NCI-H2171 treated with DMSO at 0.1 percent for 48 hours (cell line): Measurements from ENCODE around the gene PDIA5.

Source experiments
- DNase-seq: peaks from one replicate; lab custom pipeline; 2025; lab: John Stamatoyannopoulos, UW

The PDIA5 gene

DNA sequence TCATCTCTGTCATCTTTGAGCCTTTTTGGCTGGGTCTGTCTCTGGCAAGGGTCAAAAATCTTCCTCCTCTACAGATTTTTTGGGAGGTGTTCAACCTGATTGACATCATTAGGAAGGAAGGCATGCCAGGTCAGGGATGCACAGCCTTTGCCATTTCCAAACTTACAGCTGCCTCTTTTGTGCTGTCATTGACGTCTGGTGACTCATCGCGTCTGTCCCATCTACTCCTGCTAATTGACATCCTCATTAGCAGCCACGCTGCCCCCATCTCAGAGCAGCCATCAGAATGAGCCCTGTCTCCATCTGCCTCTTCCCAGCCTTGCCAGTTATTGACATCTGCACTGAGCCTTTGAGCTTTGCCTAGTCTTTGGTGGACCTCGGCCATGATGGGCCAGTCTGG is 53.0 kb downstream of the PDIA5 start:
- peak; percentile 90 for DNase-seq

DNA sequence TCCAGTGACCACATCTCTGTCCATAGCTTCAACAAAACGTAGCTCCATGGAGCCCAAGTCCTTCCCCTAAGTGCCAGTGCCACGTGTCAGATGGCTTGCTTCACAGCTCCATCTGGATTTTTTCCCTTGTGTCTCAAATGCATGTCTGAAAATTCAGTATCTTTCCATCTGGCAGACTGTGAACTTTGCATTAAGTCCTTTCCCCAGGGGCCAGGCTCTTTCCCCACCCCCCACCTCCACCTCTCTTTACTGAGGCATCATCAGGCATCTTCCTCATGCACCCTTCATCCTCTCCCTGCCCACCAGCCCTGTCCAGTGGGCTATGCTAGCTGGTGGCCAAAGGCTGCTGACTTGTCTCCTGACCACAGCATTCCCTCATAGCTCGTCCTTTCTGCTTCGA is 53.7 kb downstream of the PDIA5 start:
- peak; percentile 78 for DNase-seq

DNA sequence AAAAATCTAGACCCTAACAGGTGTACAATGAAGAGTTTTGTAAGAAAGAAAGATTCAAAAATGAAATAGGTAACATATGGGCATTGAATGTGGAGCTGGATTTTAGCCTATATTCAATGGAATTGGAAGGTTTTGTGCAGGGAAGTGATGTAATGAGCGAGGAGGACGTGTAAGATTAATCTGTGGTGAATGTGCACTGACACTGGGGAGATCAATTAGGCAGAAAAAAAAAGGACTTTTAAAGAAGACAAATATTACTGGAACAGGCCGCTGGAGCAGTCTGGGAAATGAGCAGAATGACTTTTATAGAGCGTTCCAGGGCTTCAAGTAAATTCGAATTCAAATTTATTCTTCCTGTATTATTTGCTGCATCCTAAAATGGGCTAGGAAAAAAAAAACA is 55.2 kb downstream of the PDIA5 start:
- no peak for DNase-seq

DNA sequence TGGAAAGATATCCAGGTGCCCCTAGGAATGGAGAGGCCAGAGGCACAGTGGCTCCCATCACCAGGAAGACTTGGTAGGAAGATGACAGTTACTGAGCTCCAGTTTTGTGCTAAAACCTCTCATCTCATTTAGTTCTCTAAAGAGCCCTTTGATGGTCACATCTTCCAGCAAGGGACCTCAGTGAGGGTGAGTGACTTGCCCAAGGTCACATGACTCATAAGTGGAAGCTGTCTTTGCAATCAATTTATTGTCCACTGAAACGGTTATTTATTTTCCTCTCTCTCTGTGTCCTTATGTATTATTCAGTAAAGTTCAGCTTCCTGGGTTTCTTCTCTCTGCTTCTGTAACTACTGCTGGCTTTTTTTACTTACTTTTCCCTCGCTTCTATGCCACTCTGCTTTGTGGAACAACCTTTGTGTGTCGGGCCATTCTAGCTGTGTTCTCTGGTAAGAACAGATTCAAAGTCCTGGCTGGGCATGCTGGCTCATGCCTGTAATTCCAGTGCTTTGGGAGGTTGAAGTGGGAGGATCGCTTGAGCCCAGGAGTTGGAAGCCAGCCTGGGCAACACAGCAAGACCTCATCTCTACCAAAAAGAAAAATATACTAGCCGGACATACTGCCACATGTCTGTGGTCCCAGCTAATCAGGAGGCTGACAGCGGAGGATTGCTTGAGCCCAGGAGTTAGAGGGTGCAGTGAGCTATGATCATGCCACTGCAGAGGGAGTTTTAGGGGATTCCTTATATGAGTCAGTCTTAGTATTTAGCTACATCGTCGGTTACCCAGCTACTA is 55.9 kb downstream of the PDIA5 start:
- no peak for DNase-seq

DNA sequence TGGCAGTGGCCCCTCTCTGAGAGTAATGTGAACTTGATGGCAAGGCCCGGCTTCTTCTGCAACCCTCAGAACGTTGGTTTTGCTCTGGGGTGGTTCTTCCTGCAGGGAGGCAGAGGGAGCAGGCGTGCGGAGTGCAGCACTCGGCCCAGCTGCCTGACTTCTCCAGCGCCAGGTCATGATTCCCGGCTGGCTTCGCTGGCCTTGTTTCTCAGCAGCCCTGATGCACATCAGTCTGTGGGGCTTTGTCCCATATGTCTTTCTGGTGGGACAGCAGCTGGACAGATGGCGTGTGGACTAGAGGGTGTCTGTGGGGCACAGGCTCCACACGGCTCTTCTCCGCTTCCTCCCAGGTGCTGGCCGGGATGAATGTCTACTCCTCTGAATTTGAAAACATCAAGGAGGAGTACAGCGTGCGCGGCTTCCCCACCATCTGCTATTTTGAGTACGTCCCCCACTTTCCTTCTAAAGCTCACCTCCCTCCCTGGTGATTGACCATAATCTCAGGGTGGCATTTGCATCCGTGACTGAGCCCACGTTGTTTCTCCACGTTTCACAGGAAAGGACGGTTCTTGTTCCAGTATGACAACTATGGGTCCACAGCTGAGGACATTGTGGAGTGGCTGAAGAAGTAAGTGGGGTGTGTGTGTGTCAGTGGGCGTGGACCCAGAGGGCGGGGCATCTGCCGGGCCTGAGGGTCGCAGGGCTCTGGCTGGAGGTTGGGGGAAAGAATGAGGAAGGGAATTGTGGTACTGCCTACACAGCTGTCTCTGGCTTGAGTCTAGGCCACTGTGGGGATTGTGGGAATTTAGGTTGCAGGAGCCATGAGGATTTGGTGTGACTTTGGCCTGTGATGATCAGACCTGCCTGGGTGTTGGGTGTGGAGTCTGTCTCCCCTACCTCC is 57.1 kb downstream of the PDIA5 start:
- no peak for DNase-seq

DNA sequence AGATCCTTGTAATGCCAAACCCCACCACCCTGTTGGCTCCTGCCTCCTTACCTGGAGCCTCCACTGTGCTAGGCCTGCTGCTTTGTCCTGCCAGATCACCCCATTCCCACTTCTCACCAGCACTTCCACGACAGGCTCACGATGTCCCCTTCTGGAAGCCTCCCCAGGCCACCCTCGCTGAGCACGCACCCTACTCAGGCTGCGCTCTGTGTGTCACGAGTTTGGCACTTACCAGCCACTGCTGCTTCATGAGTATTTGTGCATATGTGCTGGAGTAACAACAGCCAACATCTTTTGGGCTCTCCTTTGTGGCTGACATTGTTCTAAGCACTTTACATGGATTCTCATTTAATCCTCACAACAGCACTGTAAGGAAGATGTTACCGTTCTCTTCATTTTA is 58.1 kb downstream of the PDIA5 start:
- DNase-seq = no peak

DNA sequence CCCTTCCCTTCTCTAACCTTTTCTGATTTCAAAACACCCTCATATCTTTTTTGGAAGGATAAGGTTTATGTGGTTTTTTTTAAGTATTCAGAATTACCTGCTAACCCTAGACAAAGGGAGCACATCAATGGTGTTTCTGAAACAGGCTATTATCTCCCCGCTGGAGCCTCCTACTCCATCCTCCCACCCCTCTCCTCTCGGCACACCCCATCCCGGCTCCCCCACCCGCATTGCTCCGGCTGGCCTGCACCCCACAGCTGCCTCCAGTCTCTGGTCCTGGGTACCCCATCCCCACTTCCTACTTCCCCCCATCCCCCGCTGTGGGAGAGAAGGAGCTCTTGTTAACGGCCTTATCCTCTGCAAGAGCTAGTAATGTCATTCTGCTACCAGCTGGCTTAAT is 59.2 kb downstream of the PDIA5 start:
- DNase-seq = no peak

DNA sequence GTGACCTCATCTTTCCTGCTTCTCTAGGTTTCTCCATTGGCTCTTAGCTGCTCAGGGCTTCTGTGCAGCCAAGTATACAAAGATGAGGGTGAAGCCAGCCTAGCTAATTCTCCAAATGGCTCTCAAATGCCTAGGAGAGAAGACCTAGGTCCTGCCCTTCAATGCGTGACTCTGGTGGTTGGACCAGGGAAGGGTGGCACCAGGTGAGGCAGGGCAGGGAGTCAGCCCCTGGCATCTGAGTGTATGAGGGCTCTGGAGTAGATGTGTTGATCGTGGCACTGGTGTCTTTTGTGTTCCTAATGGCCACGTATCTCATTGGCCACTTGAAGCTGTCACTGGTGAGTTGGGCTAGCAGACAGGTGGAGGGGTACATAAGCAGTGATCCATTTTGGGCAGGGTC is 59.8 kb downstream of the PDIA5 start:
- DNase-seq = no peak

DNA sequence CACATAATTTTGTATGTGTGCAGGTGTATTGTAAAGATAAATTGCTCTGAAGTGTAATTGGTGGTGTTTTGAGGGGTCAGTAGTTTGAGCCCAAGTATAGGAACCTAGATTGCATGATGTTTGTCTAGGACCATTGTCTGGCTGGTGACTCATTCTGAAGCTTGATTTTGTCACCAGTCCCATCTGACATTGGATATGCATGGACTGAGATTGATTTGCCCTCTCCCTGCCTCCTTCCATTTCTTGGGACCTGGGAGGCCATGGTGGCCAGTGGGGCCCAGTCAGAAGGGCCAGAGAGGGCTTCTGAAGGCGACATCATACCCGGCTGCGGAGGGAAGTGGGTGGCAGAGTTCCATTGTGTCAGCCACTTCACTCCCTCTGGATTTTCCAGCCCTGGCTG is 62.3 kb downstream of the PDIA5 start:
- no peak for DNase-seq

DNA sequence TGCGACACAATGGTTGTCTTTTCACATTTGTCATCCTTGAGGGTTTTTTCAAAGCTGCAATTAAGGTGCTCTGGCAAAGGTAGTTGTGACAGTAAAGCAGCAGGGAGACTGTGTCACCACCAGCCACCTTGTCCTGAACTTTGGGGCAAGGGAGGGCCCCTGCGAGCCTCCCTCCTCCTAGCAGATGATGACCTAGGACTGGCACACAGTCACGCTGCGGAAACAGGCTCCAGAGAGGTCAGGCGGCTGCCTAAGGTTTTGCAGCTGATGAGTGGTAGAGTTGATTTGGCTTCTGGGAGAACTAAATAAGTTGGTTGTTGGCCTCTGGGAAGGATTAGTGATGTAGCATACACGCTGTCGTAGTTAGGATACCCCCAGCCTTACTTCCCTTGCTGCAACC is 62.7 kb downstream of the PDIA5 start:
- no peak for DNase-seq

DNA sequence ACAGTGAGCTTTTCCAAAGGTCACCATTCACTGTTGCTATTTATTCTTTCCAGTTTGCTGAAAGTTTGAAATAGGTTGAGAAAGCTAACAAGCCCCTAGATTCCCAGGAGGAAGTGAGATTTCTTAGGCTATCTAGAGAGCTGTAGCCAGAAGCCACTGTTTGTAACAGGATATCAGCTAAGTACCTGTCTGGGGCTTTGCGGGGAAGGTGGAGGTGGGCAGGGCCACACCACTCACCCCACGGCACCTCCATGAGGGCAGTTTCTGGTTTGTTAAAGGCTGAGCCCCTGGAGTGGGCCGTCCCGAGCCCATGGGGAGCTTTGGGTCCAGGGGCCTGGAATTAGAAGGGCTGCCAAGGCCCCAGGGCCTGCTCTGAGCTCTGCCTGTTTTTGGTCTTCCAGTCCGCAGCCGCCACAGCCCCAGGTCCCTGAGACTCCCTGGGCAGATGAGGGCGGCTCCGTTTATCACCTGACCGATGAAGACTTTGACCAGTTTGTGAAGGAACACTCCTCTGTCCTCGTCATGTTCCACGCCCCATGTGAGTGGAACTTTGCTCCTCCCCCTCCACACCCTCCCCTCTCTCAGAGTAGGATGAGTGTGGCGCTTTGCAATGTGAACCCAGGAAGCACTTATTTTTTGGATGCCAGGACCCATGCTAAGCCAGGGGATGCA is 63.4 kb downstream of the PDIA5 start:
- DNase-seq = no peak

DNA sequence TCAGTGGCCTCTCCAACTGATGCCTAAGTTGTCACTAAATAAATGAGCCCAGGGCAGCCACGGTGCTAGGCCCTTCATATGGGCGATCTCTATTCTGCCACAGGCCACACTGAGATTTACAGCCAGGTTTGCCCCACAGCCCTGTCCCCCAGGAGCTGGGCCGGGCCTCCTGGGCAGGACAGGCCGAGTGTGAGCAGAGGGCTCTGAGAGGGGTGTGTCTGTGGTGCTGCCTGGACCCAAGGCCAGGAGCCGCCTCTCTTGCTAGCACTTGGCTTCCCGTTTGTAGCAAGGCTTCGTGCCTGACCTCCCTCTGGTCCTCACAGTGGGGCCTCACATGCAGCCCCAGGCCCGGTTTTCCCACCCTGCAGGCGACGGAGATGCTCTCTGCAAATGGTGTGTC is 67.8 kb downstream of the PDIA5 start:
- DNase-seq = no peak

DNA sequence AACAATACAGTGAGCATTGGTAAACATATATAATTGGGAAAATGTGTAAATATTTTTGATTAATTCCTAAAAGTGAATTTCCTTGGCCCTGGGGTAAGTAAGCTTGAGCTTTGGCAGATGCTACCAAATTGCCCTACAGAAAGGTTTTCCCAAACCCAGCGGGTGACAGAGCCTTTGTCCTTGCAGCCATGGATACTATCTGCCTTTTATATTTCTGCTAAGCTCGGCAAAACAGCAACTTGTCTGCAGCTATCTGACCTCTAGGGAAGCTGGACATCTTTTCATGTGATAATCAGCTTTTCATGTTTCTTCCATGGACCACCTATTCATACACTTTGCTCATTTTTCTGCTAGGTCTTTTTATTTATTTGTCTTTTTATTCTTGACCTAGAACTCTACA is 70.2 kb downstream of the PDIA5 start:
- DNase-seq = no peak

DNA sequence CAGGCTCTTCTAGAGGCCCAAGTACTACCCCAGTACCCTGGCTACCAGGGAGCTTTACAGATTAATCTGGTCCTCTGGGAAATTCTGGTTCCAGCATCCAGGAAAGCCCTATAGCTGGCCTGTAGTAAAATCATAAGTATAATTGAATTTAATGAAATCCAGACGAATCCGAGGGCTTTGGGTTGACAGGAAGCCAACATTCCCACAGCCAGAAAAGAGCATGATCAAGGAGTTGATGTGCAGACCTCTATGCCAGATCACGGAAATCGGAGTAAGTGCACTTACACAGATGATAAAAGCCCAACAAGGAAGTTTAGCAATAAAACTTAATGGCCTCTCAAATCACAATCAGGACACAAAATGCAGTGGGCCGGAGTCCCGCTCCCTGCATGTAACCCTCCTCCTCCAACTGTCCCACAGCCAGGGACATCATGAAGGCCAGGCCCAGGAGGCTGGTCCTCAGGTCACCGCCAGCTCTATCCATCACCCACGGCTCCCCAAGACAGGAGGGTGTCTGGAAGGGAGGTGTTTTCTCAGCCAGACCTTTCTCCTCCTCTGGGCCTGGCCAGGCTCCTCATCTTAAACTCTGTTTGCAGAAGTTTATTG is 72.1 kb downstream of the PDIA5 start:
- DNase-seq = no peak

DNA sequence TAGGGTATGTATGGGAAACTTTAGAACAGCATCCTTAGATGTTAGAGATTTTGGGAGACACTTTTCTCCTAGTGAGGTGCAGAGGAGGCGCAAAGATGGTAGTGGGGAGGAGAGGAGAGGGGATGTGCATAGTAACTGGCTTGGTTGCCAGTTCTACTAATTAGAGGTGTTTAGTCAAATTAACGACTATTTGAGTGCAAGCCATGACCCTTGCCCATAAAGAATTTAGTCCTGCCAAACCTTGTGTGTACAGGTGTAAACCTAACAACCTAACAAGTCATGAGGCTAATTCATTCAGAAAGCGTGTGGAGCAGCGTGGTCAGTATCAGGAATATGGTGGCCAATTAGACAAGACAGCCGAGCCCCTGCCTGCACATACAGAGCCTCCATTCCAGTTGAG is 72.7 kb downstream of the PDIA5 start:
- no peak for DNase-seq

DNA sequence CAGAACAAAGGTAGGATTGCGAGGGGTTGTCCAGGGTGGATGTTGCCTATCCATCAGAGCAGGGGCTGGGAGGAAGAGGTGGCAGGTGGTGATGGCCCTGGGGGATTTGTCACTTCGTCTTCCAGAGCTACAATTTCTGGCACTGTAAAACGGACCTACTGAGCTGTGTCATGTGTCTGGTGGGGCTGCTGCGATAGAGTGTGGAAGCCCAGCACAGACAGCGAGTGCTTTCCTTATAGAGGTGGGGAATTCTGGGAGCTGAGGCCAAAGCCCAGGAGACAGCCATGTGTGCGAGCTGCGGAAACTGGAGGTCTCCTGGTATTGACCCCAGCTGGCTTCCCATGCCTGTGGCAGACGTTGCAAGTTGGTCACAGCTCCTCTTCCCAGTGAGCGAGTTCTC is 73.7 kb downstream of the PDIA5 start:
- DNase-seq = peak; percentile 72

DNA sequence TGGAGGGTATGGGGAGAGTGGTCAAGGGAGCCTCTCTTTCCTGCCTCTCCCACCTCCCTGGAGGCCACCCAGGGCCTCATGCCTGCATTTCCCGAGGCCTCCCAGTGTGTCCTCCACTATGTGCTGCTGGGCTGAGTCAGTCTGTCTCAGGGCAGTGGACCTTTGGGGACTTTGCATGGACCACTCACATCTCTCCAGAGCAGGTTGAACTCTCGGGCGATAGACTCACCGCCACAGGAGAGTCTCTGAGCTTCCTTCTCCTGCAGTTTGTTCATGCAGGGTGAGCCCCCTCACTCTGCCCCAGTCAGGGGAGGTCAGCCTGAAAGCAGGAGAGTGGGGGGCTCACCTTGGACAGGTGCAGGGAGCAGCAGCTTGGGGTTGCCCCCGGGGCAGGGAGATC is 74.5 kb downstream of the PDIA5 start:
- DNase-seq = no peak

DNA sequence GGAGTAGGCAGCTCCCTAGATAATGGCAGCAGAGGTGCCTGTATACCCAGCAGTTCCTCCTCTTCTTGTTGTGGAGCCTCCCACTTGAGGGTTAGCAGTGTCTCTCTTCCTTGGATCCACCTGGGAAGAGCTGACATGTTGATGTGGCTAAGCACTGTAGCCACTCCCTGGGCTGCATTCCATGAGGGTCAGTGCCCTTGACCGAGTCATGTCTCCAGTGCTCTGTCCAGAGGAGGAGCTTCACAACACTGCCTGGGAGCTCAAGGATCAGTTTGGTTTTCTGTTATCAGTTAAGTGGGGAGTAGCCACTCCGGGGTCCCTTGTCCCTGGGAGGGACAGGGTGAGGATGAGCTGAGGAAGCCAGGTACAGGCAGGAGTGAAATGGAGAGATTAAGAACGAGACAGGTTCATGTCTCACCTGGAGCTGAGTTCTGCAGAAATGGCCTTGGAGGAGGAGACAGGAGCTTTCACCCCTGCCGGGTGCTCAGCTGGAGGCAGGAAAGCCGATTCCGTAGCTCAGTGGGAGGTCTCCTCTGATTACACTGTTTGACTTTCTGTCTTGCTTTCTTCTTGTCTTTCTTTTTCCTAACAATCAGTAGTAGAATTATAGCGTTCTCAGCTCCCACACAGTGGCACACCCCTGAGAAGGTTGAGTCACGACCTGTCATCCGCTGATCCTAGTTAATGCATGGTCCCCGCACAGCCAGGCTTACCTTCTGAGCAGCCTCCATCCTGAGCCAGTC is 77.0 kb downstream of the PDIA5 start:
- peak; percentile 80 for DNase-seq

DNA sequence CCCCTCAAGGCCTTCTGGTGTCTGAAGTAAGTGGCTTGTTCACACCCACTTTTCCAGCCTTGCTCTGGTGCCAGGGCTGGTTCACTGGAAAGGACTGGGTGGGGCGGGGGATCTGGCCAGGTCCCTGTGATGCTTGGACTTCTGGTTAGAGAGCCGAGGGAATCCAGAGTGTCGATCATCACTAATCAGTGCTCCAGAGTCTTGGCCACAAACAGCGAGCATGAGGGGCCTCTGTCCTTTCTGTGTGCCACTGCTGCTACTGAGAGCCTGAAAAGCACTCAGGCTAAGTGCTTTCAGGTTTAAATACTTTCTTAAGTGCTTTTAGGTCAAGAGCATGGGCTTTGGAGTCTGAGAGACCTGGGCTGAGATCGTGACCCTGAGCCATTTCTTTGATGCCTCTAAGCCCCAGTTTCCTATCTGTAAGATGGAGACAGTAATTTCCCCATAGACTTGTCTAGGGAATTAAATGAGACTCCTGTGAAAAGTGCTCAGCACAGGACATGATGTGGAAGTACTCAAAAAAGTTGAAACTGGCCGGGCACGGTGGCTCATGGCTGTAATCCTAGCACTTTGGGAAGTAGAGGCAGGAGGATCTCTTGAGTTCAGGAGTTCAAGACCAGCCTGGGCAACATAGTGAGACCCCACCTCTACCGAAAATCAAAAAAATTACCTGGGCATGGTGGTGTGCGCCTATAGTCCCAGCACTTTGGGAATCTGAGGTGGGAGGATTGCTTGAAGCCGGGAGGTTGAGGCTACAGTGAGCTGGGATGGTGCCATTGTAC is 81.1 kb downstream of the PDIA5 start:
- no peak for DNase-seq

DNA sequence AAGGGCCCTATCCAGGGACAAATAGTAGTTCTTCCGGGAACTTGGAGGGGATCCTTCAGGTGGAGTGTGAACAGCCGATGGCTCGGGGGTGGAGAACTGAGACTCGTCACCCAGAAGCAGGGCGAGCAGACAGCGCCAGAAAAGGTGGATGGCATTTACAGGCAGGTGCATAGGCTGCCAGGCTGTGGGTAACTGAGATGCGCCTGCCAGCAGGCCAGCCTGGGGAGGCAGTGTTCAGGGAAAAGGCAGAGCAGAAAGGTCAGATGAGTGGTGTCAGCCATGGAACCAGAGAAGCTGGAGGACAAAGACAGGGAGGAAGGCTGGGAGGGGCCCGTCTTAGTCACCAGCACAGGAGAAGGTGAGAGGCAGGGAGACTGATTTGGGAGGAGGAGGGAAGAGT is 81.9 kb downstream of the PDIA5 start:
- no peak for DNase-seq

DNA sequence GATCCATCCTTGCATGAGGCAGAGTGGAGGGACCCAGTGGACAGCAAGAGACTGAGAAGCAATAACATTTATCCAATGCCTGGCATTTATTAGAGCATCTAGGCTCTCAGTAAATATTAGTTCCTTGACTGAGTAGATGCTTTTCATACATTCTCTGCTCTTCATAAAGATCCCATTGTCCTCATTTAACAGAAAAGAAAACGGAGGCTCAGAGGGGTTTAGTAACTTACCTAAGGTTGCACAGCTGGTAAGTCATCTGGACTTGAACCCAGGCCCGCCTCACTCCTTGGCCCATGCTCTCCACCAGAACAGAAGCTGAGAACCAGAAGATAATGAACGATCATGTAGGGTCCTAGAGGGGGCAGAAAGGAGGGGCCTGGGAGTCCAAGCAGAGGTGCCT is 82.7 kb downstream of the PDIA5 start:
- DNase-seq = no peak
